PC-9 (cell line): ENCODE measurements around the gene TLE3. TPM values are rescaled to one million over a fixed set of nuclear protein-coding genes. Genes with fewer than 3 reads are reported as not detected.

Source experiments
- BruUV-seq: library from RNA; stranded (reverse); fragments of 400-500 nt; replicated peaks from 2 replicates; lab custom pipeline; 2021; lab: Mats Ljungman, UMichigan
- CTCF ChIA-PET: fragments of 300-600 bp; sonication (Branson Sonifier 250); formaldehyde crosslinking; loops from one replicate; lab custom pipeline; 2022; ENCODE audit warnings: antibody characterized with exemption; lab: Charles Lee
- POLR2A ChIA-PET: fragments of 300-600 bp; sonication (Branson Sonifier 250); formaldehyde crosslinking; loops from one replicate; lab custom pipeline; 2022; ENCODE audit warnings: antibody characterized with exemption; ENCODE audit not compliant: unreplicated experiment; lab: Charles Lee
- DNase-seq, 2 experiments: peaks; one replicate each; pipeline versions ENCODE4 v3.0.0 to v3.0.0-alpha.2; 2015 to 2022; ENCODE audit warnings: mixed read lengths in 1 of 2
- H2AFZ ChIP-seq: fragments of 200-600 bp; sonication (generic); 2 replicates; pipeline ENCODE4 v1.8.1; 2017; ENCODE audit warnings: antibody characterized with exemption
- H3F3A ChIP-seq: fragments of 200-600 bp; sonication (generic); 2 replicates; pipeline ENCODE4 v1.8.1; 2017; ENCODE audit warnings: antibody characterized with exemption, mild to moderate bottlenecking, low read depth; ENCODE audit not compliant: insufficient read depth
- H3K27ac ChIP-seq: fragments of 200-600 bp; sonication (generic); 2 replicates; pipeline ENCODE4 v1.6.1; 2016; ENCODE audit warnings: mixed run types
- H3K27me3 ChIP-seq: fragments of 200-600 bp; sonication (generic); 2 replicates; pipeline ENCODE4 v1.6.1; 2016; ENCODE audit warnings: low read depth, mixed run types; ENCODE audit not compliant: insufficient read depth
- H3K36me3 ChIP-seq: fragments of 200-600 bp; sonication (generic); 2 replicates; pipeline ENCODE4 v1.6.1; 2016; ENCODE audit warnings: low read depth, mixed run types
- H3K4me1 ChIP-seq: fragments of 200-600 bp; sonication (generic); replicated peaks from 2 replicates; pipeline ENCODE4 v1.6.1; 2016; ENCODE audit warnings: mixed run types; ENCODE audit not compliant: insufficient read depth
- H3K4me2 ChIP-seq: fragments of 200-600 bp; sonication (generic); 2 replicates; pipeline ENCODE4 v1.6.1; 2017; ENCODE audit warnings: mixed run types
- H3K4me3 ChIP-seq: fragments of 200-600 bp; sonication (generic); 2 replicates; pipeline ENCODE4 v1.6.1; 2016; ENCODE audit warnings: mixed run types
- H3K79me2 ChIP-seq: fragments of 200-600 bp; sonication (generic); 2 replicates; pipeline ENCODE4 v1.6.1; 2017; ENCODE audit warnings: low read depth, mixed run types
- H3K9me2 ChIP-seq: fragments of 200-600 bp; sonication (generic); 2 replicates; pipeline ENCODE4 v1.8.1; 2017; ENCODE audit warnings: mild to moderate bottlenecking; ENCODE audit not compliant: insufficient read depth
- H3K9me3 ChIP-seq: fragments of 200-600 bp; sonication (generic); 2 replicates; pipeline ENCODE4 v1.8.1; 2016; ENCODE audit warnings: low read depth; ENCODE audit not compliant: insufficient read depth
- H4K20me1 ChIP-seq: fragments of 200-600 bp; sonication (generic); 2 replicates; pipeline ENCODE4 v1.8.1; 2017; ENCODE audit not compliant: insufficient read depth
- CTCF ChIP-seq: fragments of 200-600 bp; sonication (generic); conservative IDR thresholded peaks from 2 replicates; pipeline ENCODE4 v1.6.1; 2017; ENCODE audit warnings: mixed run types, antibody characterized with exemption, mild to moderate bottlenecking, moderate library complexity
- EZH2 ChIP-seq: fragments of 200-600 bp; sonication (generic); IDR thresholded peaks from 2 replicates; pipeline ENCODE4 v1.8.0; 2017; ENCODE audit warnings: antibody characterized with exemption, low read depth
- intact Hi-C: fragments of 100-400 bp; cut with micrococcal nuclease; formaldehyde crosslinking; loops from one replicate; pipeline ENCODE4 v1.10.0; 2022; ENCODE audit not compliant: unreplicated experiment
- total RNA-seq: library from RNA; stranded (reverse); gene quantifications from 2 replicates; pipeline ENCODE4 v1.2.3, GENCODE V29; 2021

Gene TLE3
- total RNA-seq, 1 experiment from 2014 or later: 51.3 TPM

DNA sequence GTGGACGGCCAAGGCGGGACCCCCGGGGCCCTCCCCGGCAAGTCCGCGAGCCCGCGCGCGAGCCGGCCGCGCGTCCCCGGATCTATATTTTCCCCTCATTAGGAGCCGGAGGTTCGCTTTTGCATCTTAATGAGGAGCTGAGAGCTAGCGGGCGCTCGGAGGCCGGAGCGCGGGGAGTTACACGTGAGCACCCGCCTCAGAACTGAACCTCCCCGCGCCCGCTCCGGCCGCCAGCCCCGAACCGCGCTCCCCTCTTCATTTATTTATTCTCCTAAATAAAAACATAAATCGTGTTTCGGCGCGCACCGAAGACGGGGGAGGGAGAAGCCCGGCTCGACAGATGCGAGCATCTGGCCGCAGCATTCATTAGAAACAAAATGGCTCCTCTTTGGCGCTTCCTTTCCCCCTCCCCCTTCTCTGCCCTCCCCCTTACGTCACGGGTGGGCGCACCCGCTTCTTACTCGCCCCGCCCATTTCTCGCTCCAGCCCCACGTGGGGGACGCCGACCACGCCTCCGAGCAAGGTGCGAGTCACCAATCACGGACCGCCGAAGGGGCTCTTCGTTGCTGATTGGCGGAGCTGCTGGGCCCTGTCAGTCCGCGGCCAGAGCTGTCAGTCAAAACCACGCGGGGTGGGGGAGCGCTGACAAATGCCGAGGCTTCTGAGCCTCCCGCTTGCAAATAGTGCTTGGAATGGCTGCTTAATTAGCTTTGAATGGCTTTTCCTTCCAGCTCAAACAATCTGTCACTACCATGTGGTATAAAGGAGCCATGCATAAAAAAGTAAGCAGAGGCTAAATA is 1.6 kb upstream of the TLE3 start:
- peak overlapping the region; percentile 83 for H3K4me2 ChIP-seq
- peaks cover 5% of the 10 kb centered on the region; the same call in 1 of the 2 replicates for H3F3A ChIP-seq
- H3K4me3 ChIP-seq: peak overlapping the region; percentile 63
- peaks cover 32% of the 10 kb centered on the region for H3K4me1 ChIP-seq
- peak; percentile 93 to 99 for DNase-seq
- H3K36me3 ChIP-seq: no peaks in the 10 kb centered on the region
- no peaks in the 10 kb centered on the region for H3K9me2 ChIP-seq
- H2AFZ ChIP-seq: peak overlapping the region; percentile 68; the same call in 1 of the 2 replicates
- peaks cover 10% of the 10 kb centered on the region for H4K20me1 ChIP-seq
- CTCF ChIA-PET: interaction anchor here (0.5 to 1.3 kb wide), 2 partner anchors 368 to 618 kb away, joined by 4 to 10 read pairs; no protein-coding TSS in a partner anchor
- no peaks in the 10 kb centered on the region for H3K9me3 ChIP-seq
- intact Hi-C loops: loop anchor here (1.0 to 10.0 kb wide), 11 partner anchors 97 to 619 kb away; no protein-coding TSS in a partner anchor
- POLR2A ChIA-PET: interaction anchor here (0.5 to 0.7 kb wide), 6 partner anchors 99 to 507 kb away, joined by 3 to 6 read pairs (median 4); no protein-coding TSS in a partner anchor
- H3K79me2 ChIP-seq: peaks cover 35% of the 10 kb centered on the region
- H3K27me3 ChIP-seq: no peaks in the 10 kb centered on the region
- H3K27ac ChIP-seq: peak overlapping the region; percentile 77
- BruUV-seq: TSS peak; percentile 14
- TF ChIP-seq CTCF: no peak
- no peak for TF ChIP-seq EZH2

- Histone ChIP-seq H3F3A (peaks cover 12% of the 10 kb centered on the region), H3K27ac (peak overlapping the region; percentile 77), H3K36me3 (no peaks in the 10 kb centered on the region), H4K20me1 (peaks cover 10% of the 10 kb centered on the region), H3K79me2 (peaks cover 40% of the 10 kb centered on the region), H2AFZ (peak overlapping the region; percentile 68), H3K9me2 (no peaks in the 10 kb centered on the region), H3K9me3 (no peaks in the 10 kb centered on the region), H3K4me3 (peak overlapping the region; percentile 63), H3K4me2 (peak overlapping the region; percentile 83), H3K27me3 (no peaks in the 10 kb centered on the region), H3K4me1 (peaks cover 39% of the 10 kb centered on the region)
- DNase-seq: peak in 1 of 2 experiments; percentile 38
- TSS peak; percentile 98 for BruUV-seq
- intact Hi-C loops: loop anchor here (1.0 to 10.0 kb wide), 11 partner anchors 98 to 618 kb away; no protein-coding TSS in a partner anchor
- CTCF ChIA-PET: interaction anchor here (0.6 to 1.3 kb wide), 3 partner anchors 223 to 369 kb away, joined by 3 to 10 read pairs (median 4); no protein-coding TSS in a partner anchor
- POLR2A ChIA-PET: interaction anchor here (0.6 to 0.7 kb wide), 4 partner anchors 99 to 514 kb away, joined by 3 to 5 read pairs (median 3); no protein-coding TSS in a partner anchor
- TF ChIP-seq CTCF: no peak
- TF ChIP-seq EZH2: no peak
Measured at GRCh38 chr15:70098461-70099166, 897 bp upstream of the TLE3 start.

DNA sequence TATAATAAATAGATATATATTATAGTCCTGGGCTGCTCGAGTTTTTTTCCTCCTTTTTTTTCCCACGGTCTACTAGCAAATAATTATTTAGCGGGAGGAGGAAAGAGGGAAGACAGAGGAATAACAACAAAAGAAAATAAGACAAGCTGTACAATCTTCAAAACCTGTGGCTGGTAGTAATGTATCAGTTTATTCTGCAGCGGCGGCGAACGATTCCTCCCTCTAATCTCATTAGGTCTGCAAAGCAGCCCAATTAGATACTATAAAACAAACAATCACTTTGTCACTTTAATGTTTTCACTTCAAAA is 390 bp upstream of the TLE3 start:
- Histone ChIP-seq H3K27ac (peak overlapping the region; percentile 77), H2AFZ (0 out of 2 replicates have a peak overlapping the region, but pooled peaks have one; percentile 68), H3K4me3 (peak overlapping the region; percentile 63; the same call in 1 of the 2 replicates), H3F3A (peaks cover 15% of the 10 kb centered on the region), H3K4me1 (peaks cover 42% of the 10 kb centered on the region), H3K4me2 (peak overlapping the region; percentile 83), H3K27me3 (no peaks in the 10 kb centered on the region), H3K79me2 (peaks cover 41% of the 10 kb centered on the region), H4K20me1 (peaks cover 10% of the 10 kb centered on the region), H3K9me2 (no peaks in the 10 kb centered on the region), H3K36me3 (no peaks in the 10 kb centered on the region), H3K9me3 (no peaks in the 10 kb centered on the region)
- BruUV-seq: no TSS peak
- intact Hi-C loops: loop anchor here (2.0 to 10.0 kb wide), 9 partner anchors 145 to 617 kb away; no protein-coding TSS in a partner anchor
- ChIA-PET CTCF (no interaction called here), POLR2A (interaction anchor here (0.6 to 0.8 kb wide), 3 partner anchors 374 to 513 kb away, joined by 3 to 4 read pairs (median 3); no protein-coding TSS in a partner anchor)
- DNase-seq: no peak
- no peak for TF ChIP-seq EZH2
- no peak for TF ChIP-seq CTCF
